Natural killer cell (primary cell): ENCODE measurements around the gene WDHD1. TPM values are rescaled to one million over a fixed set of nuclear protein-coding genes. Genes with fewer than 3 reads are reported as not detected.

Source experiments
- ATAC-seq, 3 donors: fragments of 150-1000 bp in 2 of 3; fragments of 200-7000 bp in 1 of 3; cut with Tn5 transposase; 1 replicate in 1 of 3; 2 replicates in 2 of 3; pipeline ENCODE4 v1.10.0; 2021; ENCODE audit warnings: mild to moderate bottlenecking in 2 of 3, moderate library complexity in 2 of 3
- DNase-seq, 2 donors: peaks; one replicate each; pipeline versions ENCODE4 v3.0.0 to v3.0.0-alpha.2; 2013 to 2021; ENCODE audit warnings: mixed read lengths in 1 of 2
- H3K27ac ChIP-seq: one replicate; pipeline ENCODE4 v1.5.1; 2013; ENCODE audit warnings: mild to moderate bottlenecking, low read length
- H3K27me3 ChIP-seq: one replicate; pipeline ENCODE4 v1.6.1; 2013; ENCODE audit warnings: low read length; ENCODE audit not compliant: control insufficient read depth, insufficient read depth
- H3K36me3 ChIP-seq: one replicate; pipeline ENCODE4 v1.6.1; 2013; ENCODE audit warnings: low read length; ENCODE audit not compliant: control insufficient read depth, insufficient read depth
- H3K4me1 ChIP-seq: one replicate; pipeline ENCODE4 v1.6.1; 2013; ENCODE audit warnings: low read length; ENCODE audit not compliant: control insufficient read depth, insufficient read depth
- H3K4me3 ChIP-seq: one replicate; pipeline ENCODE4 v1.5.1; 2013; ENCODE audit warnings: low read length
- H3K9me3 ChIP-seq: one replicate; pipeline ENCODE4 v1.6.1; 2013; ENCODE audit warnings: low read length; ENCODE audit not compliant: control insufficient read depth, insufficient read depth
- H3K27ac Mint-ChIP-seq, 2 donors: one replicate each; pipeline ENCODE4 v1.8.0; 2022; ENCODE audit warnings: mild to moderate bottlenecking in 2 of 2, mixed read lengths in 2 of 2, moderate library complexity in 1 of 2
- H3K27me3 Mint-ChIP-seq, 2 donors: one replicate each; pipeline ENCODE4 v1.8.0; 2022; ENCODE audit warnings: low read depth in 2 of 2, mixed read lengths in 2 of 2
- H3K36me3 Mint-ChIP-seq: one replicate; pipeline ENCODE4 v1.8.0; 2022; ENCODE audit warnings: mixed read lengths
- H3K4me1 Mint-ChIP-seq, 2 donors: one replicate each; pipeline ENCODE4 v1.8.0; 2022; ENCODE audit warnings: mixed read lengths in 2 of 2
- H3K4me3 Mint-ChIP-seq: one replicate; pipeline ENCODE4 v1.8.0; 2022; ENCODE audit warnings: mild to moderate bottlenecking, moderate library complexity, mixed read lengths
- H3K9me3 Mint-ChIP-seq, 2 donors: one replicate each; pipeline ENCODE4 v1.8.0; 2022; ENCODE audit warnings: mixed read lengths in 2 of 2
- WGBS: methylation state at CpG from one replicate; pipeline ENCODE4 v1.1.7; 2013; ENCODE audit warnings: missing lambda C conversion rate; ENCODE audit not compliant: insufficient coverage; 5-methylcytosine and 5-hydroxymethylcytosine counted together
- intact Hi-C: fragments of 100-400 bp; cut with micrococcal nuclease; formaldehyde crosslinking; loops from one replicate; pipeline ENCODE4 v1.14.2; 2022
- total RNA-seq, 4 donors: library from RNA; stranded (reverse); fragments of 120-200 nt in 1 of 4; gene quantifications; one replicate each; pipeline versions ENCODE4 v1.2.3 to v1.2.4, GENCODE V29; 2013 to 2022
- TF ChIP-seq, protein P1 (sequence below): fragments of 200-600 bp; IDR thresholded peaks from one replicate; pipeline ENCODE4 v1.8.0; 2022; ENCODE audit warnings: antibody characterized with exemption

WDHD1 gene
- total RNA-seq, 3 donors from 2014 or later (not counting 1 experiment from before 2014, with no cell fraction given): 4.5 to 5.4 (median 5.3) TPM

DNA sequence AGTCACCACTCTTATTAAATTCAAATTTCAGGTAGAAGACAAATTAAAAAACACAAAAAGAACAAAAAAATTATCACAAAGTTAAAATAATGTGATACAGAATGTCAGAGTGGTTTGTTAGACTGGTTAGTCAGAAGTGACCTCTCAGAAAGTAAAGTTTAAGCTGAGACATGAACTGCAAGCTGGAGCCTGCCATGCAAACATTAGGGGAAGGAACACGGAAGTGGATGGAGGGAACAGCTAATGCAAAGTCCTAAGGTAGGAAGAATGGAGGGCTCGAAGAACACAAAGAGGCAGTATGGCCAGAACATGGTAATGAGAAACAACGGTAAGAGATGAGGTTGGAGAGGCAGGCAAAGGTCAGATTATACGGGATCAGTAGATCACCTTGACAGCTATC lies 41.7 kb downstream of the WDHD1 start:
- Histone ChIP-seq H3K9me3 (no peaks in the 10 kb centered on the region), H3K27ac (no peak overlapping the region), H3K4me3 (no peak overlapping the region), H3K4me1 (no peaks in the 10 kb centered on the region), H3K27me3 (no peaks in the 10 kb centered on the region), H3K36me3 (peaks cover 2% of the 10 kb centered on the region)
- Mint-ChIP-seq H3K9me3 (no peaks in the 10 kb centered on the region), H3K36me3 (peaks cover 9% of the 10 kb centered on the region), H3K27me3 (no peaks in the 10 kb centered on the region), H3K27ac (no peak overlapping the region), H3K4me1 (no peaks in the 10 kb centered on the region), H3K4me3 (no peak overlapping the region)
- TF ChIP-seq, protein P1, sequence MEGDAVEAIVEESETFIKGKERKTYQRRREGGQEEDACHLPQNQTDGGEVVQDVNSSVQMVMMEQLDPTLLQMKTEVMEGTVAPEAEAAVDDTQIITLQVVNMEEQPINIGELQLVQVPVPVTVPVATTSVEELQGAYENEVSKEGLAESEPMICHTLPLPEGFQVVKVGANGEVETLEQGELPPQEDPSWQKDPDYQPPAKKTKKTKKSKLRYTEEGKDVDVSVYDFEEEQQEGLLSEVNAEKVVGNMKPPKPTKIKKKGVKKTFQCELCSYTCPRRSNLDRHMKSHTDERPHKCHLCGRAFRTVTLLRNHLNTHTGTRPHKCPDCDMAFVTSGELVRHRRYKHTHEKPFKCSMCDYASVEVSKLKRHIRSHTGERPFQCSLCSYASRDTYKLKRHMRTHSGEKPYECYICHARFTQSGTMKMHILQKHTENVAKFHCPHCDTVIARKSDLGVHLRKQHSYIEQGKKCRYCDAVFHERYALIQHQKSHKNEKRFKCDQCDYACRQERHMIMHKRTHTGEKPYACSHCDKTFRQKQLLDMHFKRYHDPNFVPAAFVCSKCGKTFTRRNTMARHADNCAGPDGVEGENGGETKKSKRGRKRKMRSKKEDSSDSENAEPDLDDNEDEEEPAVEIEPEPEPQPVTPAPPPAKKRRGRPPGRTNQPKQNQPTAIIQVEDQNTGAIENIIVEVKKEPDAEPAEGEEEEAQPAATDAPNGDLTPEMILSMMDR: no peak
- WGBS: 97% methylated on average over 4 of the region's 4 CpGs
- DNase-seq: no peak
- intact Hi-C loops: no loop called here
- ATAC-seq: no peak

GRCh38 chr14:54981698-54982097 lies 45.2 kb downstream of the WDHD1 start:
- 79% methylated on average over 4 of the region's 6 CpGs for WGBS
- no peak overlapping the region for H3K27ac Mint-ChIP-seq
- no peaks in the 10 kb centered on the region for H3K4me1 ChIP-seq
- peaks cover 5% of the 10 kb centered on the region for H3K36me3 Mint-ChIP-seq
- DNase-seq (no peak), ATAC-seq (no peak)
- intact Hi-C loops: no loop called here
- no peaks in the 10 kb centered on the region for H3K9me3 ChIP-seq
- no peak overlapping the region for H3K27ac ChIP-seq
- H3K4me3 ChIP-seq: no peak overlapping the region
- no peak overlapping the region for H3K4me3 Mint-ChIP-seq
- peaks cover 6 to 7% of the 10 kb centered on the region in 2 donors for H3K4me1 Mint-ChIP-seq
- no peaks in the 10 kb centered on the region for H3K9me3 Mint-ChIP-seq
- TF ChIP-seq, protein P1: peak; percentile 43
- no peaks in the 10 kb centered on the region for H3K36me3 ChIP-seq
- no peaks in the 10 kb centered on the region for H3K27me3 ChIP-seq
- no peaks in the 10 kb centered on the region for H3K27me3 Mint-ChIP-seq

GRCh38 chr14:54979039-54979438 lies 47.9 kb downstream of the WDHD1 start:
- H3K9me3 Mint-ChIP-seq: no peaks in the 10 kb centered on the region
- intact Hi-C loops: no loop called here
- no peaks in the 10 kb centered on the region for H3K27me3 ChIP-seq
- H3K27me3 Mint-ChIP-seq: no peaks in the 10 kb centered on the region
- peaks cover 5% of the 10 kb centered on the region for H3K4me1 ChIP-seq
- H3K36me3 Mint-ChIP-seq: no peaks in the 10 kb centered on the region
- 57% methylated on average over 3 of the region's 3 CpGs for WGBS
- H3K9me3 ChIP-seq: no peaks in the 10 kb centered on the region
- H3K4me1 Mint-ChIP-seq: peaks cover 6 to 7% of the 10 kb centered on the region in 2 donors
- no peak overlapping the region for H3K4me3 Mint-ChIP-seq
- H3K4me3 ChIP-seq: no peak overlapping the region
- DNase-seq (no peak), ATAC-seq (peak in 2 of 3 donors; percentile 38 to 44)
- no peaks in the 10 kb centered on the region for H3K36me3 ChIP-seq
- TF ChIP-seq, protein P1: no peak
- no peak overlapping the region for H3K27ac ChIP-seq
- H3K27ac Mint-ChIP-seq: peak overlapping the region in 1 of 2 donors; percentile 64

- H3K4me1 ChIP-seq: peaks cover 5% of the 10 kb centered on the region
- intact Hi-C loops: no loop called here
- no peaks in the 10 kb centered on the region for H3K9me3 ChIP-seq
- H3K27ac ChIP-seq: no peak overlapping the region
- no peaks in the 10 kb centered on the region for H3K9me3 Mint-ChIP-seq
- peaks cover 6 to 7% of the 10 kb centered on the region in 2 donors for H3K4me1 Mint-ChIP-seq
- no peak overlapping the region for H3K27ac Mint-ChIP-seq
- ATAC-seq (no peak), DNase-seq (no peak)
- H3K27me3 Mint-ChIP-seq: no peaks in the 10 kb centered on the region
- no peaks in the 10 kb centered on the region for H3K36me3 Mint-ChIP-seq
- H3K36me3 ChIP-seq: no peaks in the 10 kb centered on the region
- no peaks in the 10 kb centered on the region for H3K27me3 ChIP-seq
- H3K4me3 ChIP-seq: no peak overlapping the region
- TF ChIP-seq, protein P1: no peak
- 86% methylated on average over 3 of the region's 4 CpGs for WGBS
- H3K4me3 Mint-ChIP-seq: no peak overlapping the region
Measured at GRCh38 chr14:54976316-54976715, 50.6 kb downstream of the WDHD1 start.
